Umbilical cord (tissue), 2 donors: Measurements from ENCODE around the gene MAPK1. TPM values are rescaled to one million over a fixed set of nuclear protein-coding genes. Genes with fewer than 3 reads are reported as not detected.
"Not testable (repeated sequence)": the region's sequence is repeated elsewhere in the genome, so short reads cannot be mapped to it uniquely, and the experiment has no call there.

Experiments used
- DNase-seq: peaks from one replicate; pipeline ENCODE4 v3.0.0-alpha.2; 2015; ENCODE audit warnings: low spot score
- total RNA-seq: library from RNA; depleted of rRNA; stranded (reverse); fragments of >200 nt; gene quantifications from one replicate; pipeline ENCODE4 v1.2.3, GENCODE V29; 2014; ENCODE audit warnings: low replicate concordance; ENCODE audit not compliant: insufficient read depth

The MAPK1 gene
- total RNA-seq, 1 donor from 2014 or later = 47.9 TPM

DNA sequence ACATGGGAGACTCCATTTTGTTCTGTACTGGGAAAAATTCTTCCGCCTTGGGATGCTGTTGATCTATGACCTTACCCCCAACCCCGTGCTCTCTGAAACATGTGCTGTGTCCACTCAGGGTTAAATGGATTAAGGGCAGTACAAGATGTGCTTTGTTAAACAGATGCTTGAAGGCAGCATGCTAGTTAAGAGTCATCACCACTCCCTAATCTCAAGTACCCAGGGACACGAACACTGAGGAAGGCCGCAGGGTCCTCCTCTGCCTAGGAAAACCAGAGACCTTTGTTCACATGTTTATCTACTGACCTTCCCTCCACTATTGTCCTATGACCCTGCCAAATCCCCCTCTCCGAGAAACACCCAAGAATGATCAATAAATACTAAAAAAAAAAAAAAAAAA, 19.4 kb downstream of the MAPK1 start:
- not testable (repeated sequence) for DNase-seq

GRCh38 chr22:21845558-21846453, 21.6 kb downstream of the MAPK1 start:
- DNase-seq = no peak

DNA sequence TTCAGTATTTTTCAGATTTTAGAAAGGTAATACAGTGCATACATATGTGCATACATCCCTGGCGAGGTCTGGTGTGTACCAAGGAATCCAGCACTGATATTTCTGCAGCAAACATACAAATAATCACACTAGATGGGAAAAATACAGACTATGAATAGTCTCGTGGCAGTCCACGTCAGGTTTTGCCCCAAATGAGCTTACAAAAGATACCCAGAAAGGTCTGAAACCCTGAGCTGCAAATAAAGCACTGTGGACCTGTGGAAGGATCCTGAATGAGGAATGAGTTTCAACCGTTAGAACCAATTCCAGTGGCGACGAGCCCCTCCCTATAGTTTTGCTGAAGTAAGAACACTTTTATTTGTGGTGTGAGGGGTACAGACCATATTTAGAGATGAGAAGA, 24.5 kb downstream of the MAPK1 start:
- DNase-seq = no peak

- DNase-seq = no peak
These were observed 26.0 kb downstream of the MAPK1 start for GRCh38 chr22:21841422-21841821.

DNA sequence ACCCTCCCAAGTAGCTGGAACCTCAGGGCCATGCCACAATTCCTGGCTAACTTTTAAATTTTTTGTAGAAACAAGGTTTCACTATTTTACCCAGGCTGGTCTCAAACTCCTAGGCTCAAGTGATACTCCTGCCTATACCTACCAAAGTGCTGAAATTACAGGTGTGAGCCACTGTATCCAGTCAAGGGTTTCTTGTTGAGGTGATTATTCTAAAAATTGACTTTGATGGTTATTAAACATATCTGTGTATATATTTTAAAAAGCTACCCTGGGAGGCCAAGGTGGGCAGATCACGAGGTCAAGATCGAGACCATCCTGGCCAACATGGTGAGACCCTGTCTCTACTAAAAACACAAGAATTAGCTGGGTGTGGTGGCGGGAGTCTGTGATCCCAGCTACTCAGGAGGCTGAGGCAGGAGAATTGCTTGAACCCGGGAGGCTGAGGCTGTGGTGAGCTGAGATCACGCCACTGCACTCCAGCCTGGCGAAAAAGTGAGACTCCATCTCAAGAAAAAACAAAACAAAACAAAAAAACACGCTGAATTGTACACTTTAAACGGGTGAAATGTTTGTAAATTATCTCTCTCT, 27.1 kb downstream of the MAPK1 start:
- DNase-seq = no peak

DNA sequence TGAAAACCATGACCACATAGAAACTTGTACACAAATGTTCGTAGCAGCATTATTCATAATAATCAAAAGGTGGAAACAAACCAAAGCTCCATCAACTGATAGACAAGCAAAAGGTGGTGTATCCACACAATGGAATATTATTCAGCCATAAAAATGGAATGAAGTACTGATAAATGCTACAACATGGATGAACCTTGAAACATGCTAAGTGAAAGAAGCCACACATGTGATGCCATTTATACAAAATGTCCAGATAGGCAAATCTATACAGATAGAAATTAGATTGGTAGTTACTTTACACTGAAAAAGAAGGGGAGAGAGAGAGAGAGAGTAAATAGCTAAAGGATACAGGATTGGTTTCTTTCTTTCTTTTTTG, 27.7 kb downstream of the MAPK1 start:
- DNase-seq = no peak

DNA sequence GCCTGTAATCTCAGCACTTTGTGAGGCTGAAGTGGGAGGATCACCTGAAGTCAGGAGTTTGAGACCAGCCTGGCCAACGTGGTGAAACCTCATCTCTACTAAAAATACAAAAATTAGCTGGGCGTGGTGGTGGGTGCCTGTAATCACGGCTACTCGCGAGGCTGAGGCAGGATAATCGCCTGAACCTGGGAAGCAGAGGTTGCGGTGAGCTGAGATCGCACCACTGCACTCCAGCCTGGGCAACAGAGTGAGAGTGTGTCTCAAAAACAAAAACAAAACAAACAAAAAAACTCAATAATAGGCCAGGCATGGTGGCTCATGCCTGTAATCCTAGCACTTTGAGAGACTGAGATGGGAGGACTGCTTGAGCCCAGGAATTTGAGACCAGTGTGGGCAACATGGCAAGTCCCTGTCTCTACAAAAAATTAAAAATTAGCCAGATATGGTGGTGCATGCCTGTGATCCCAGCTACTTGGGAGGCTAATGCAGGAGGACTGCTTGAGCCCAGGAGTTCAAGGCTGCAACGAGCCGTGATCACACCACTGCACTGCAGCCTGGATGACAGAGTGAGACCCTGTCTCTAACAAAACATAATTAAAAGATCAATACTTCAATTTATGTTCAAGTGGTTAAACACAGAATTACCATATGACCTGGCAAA, 28.2 kb downstream of the MAPK1 start:
- DNase-seq = not testable (repeated sequence)

- DNase-seq = peak; percentile 92
These were observed 30.0 kb downstream of the MAPK1 start for GRCh38 chr22:21837248-21837979.

- not testable (repeated sequence) for DNase-seq
These were observed 31.0 kb downstream of the MAPK1 start for GRCh38 chr22:21836486-21836885.

DNA sequence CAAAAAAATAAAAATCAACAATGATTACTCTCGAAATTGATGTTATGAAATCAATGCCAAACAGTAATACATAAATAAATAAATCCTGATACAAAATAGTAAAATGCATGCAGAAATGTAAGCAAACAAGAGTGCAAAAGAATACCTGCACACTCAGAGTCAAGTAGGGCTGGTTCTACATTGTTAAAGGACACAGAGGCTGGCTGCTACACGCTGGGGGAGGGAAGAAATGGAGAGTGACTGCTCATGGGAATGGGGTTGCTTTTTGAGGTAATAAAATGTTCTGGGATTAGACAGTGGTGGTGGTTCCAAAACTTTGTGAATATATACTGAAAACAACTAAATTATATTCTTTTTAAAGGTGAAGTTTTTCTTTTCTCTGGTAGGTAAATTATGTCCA, 32.1 kb downstream of the MAPK1 start:
- DNase-seq = no peak

GRCh38 chr22:21834869-21835268, 32.6 kb downstream of the MAPK1 start:
- no peak for DNase-seq

GRCh38 chr22:21832291-21833290, 34.9 kb downstream of the MAPK1 start:
- DNase-seq = no peak

DNA sequence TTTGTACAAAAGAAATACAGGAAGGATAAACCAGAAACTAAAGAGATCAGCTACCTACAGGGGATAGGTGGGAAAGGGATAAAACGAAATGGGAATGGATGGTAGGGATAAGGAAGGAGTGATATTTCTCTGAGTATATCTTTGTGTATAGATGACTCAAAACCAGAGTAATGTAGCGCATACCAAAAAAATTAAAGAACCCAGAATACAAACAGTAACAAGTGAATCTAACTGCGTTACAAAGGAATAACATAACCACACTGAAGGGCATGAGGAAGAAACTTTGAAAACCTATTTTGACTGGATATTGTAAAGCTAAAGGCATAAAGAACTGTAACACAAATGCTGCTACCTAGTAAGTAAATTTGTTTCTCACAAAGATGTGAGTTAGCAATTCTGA, 37.9 kb downstream of the MAPK1 start:
- DNase-seq = no peak

GRCh38 chr22:21828268-21828638, 39.2 kb downstream of the MAPK1 start:
- no peak for DNase-seq

GRCh38 chr22:21827628-21828267, 39.7 kb downstream of the MAPK1 start:
- no peak for DNase-seq

DNA sequence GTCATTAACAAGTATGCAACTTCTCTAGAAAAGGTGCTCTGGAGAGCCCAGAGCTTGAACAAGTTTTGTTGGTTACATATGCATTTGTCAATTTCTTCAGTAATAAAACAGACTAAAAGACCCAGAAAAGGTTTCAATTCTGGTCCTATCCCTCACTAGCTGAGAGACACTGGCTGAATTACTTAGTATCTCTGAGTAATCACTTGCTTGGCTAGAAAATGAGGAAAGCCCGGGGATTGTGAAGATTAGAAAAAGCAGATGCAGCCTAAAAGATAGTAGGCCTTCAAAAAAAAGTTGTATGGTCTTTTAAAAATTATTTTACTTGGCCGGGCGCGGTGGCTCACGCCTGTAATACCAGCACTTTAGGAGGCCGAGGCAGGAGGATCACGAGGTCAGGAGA, 41.2 kb downstream of the MAPK1 start:
- DNase-seq = no peak

DNA sequence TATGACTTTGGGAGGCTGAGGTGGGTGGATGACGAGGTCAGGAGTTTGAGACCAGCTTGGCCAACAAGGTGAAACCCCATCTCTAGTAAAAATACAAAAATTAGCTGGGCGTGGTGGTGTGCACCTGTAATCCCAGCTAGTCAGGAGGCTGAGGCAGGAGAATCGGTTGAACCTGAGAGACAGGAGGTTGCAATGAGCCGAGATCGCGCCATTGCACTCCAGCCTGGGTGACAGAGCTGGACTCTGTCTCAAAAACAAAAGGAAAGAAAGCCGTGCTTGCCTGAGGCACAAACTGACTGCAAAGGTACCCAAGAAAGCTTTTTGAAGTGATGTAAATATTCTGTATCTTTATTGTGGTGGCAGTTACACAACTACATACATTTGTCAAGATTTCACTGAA, 42.5 kb downstream of the MAPK1 start:
- DNase-seq = not testable (repeated sequence)

DNA sequence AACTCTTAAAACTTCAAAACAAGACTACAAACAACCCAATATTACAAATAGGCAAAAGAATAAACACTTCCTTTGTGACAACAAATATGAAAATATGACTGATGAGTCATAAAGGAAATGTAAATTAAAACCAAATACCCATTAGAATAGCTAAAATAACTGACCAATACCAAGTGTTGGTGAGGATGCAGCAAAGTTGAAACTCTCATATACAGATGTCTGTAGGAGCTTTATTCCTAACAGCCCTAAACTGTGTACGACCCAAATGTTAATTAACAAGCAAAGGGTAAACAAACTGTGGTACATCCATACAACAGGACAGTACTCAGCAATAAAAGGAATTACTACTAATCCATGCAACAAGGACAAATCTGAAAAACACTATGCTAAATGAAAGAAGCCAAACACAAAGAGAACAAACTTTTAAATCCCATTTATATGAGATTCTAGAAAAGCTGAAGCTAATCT, 43.0 kb downstream of the MAPK1 start:
- DNase-seq = no peak

- no peak for DNase-seq
These were observed 43.6 kb downstream of the MAPK1 start for GRCh38 chr22:21823740-21824444.
